ENCODE data around the gene OGFR.

The OGFR gene

DNA sequence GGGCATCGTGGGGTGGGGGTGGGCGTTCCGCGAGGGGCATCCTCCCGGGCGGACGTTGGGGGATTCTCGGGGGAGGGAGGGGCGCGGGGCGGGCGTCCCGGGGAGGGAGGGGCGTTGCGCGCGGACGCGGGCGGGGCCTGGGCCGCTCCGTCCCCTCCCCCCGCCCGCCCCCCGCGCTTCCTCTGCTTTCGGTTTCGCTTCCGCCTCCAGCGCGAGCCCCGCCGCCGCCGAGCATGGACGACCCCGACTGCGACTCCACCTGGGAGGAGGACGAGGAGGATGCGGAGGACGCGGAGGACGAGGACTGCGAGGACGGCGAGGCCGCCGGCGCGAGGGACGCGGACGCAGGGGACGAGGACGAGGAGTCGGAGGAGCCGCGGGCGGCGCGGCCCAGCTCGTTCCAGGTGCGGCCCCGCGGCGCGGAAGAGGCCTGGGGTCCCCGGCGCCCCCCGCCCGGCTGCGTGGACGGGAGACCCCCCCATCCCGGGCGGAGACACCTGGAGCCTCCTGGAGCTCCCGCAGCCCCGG lies at the start of gene OGFR:
Gene OGFR (plus strand): TSS at position 209 of the 528 bp plus-strand sequence. CDS start 25 bp downstream, at position 234.
- H3K4me3 ChIP-seq (ENCODE audit: control insufficient read depth, low read depth, low read length) = peak within 1 kb of the TSS; percentile 91
- no peak for TF ChIP-seq CTCF (IDR thresholded peaks at IDR 0.05; ENCODE audit: control insufficient read depth, insufficient read depth, low read depth, low read length, missing control alignments)
- no peak for DNase-seq (ENCODE audit: low read depth)

GRCh38 chr20:62754991-62755356 lies 49.7 kb upstream of the OGFR start:
- no peak overlapping the region for H3K4me3 ChIP-seq (ENCODE audit: control insufficient read depth, low read depth, low read length)
- no peak for DNase-seq (ENCODE audit: low read depth)
- no peak for TF ChIP-seq CTCF (IDR thresholded peaks at IDR 0.05; ENCODE audit: control insufficient read depth, insufficient read depth, low read depth, low read length, missing control alignments)

- DNase-seq (ENCODE audit: low read depth) = no peak
- TF ChIP-seq CTCF (IDR thresholded peaks at IDR 0.05; ENCODE audit: control insufficient read depth, insufficient read depth, low read depth, low read length, missing control alignments) = no peak
- H3K4me3 ChIP-seq (ENCODE audit: control insufficient read depth, low read depth, low read length) = no peak overlapping the region
These were observed 48.6 kb upstream of the OGFR start for GRCh38 chr20:62755817-62756724.

DNA sequence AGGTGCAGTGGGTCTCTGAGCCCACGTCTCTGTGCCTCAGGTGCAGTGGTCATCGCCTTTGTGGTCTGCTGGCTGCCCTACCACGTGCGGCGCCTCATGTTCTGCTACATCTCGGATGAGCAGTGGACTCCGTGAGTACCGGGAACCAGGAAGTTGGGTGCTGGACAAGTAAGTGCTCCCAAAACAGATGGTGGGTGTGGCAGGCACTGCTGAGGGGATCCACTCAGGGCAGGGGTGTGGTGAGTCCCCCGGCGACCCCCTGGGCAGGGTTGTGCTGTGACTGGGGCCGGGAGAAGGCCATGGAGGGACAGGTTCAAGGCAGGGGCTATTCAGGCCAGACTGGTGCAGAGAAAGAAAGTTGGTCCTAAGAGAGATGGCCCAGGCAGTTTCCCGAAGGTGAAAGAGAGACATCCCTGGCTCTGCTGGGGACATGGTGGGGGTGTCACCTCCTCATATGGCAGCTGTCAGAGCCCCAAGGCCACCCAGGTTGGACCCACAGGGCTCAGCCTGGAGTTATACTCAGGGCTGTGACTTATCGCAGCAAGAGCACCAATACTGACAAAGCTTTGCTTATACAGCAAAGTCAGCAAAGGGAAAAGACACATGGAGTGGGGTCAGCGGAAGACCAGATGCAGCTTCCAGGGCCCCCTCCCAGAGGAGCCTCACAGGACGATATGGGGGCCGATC lies 46.3 kb upstream of the OGFR start:
- no peak for TF ChIP-seq CTCF (IDR thresholded peaks at IDR 0.05; ENCODE audit: control insufficient read depth, insufficient read depth, low read depth, low read length, missing control alignments)
- no peak overlapping the region for H3K4me3 ChIP-seq (ENCODE audit: control insufficient read depth, low read depth, low read length)
- DNase-seq (ENCODE audit: low read depth) = no peak

DNA sequence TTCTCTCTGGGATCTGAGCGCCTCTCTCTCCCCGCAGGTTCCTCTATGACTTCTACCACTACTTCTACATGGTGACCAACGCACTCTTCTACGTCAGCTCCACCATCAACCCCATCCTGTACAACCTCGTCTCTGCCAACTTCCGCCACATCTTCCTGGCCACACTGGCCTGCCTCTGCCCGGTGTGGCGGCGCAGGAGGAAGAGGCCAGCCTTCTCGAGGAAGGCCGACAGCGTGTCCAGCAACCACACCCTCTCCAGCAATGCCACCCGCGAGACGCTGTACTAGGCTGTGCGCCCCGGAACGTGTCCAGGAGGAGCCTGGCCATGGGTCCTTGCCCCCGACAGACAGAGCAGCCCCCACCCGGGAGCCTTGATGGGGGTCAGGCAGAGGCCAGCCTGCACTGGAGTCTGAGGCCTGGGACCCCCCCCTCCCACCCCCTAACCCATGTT lies 44.6 kb upstream of the OGFR start:
- no peak for DNase-seq (ENCODE audit: low read depth)
- TF ChIP-seq CTCF (IDR thresholded peaks at IDR 0.05; ENCODE audit: control insufficient read depth, insufficient read depth, low read depth, low read length, missing control alignments) = no peak
- no peak overlapping the region for H3K4me3 ChIP-seq (ENCODE audit: control insufficient read depth, low read depth, low read length)

DNA sequence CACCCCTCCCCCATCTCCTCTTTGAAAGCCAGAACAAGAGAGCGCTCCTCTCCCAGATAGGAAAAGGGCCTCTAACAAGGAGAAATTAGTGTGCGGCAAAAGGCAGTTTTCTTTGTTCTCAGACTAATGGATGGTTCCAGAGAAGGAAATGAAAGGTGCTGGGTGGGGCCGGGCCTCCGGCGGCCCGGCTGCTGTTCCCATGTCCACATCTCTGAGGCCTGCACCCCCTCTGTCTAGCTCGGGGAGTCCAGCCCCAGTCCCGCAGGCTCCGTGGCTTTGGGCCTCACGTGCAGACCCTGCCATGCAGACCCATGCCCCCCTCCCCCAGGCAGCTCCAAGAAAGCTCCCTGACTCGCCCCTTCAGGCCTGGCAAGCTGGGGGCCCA lies 44.2 kb upstream of the OGFR start:
- TF ChIP-seq CTCF (IDR thresholded peaks at IDR 0.05; ENCODE audit: control insufficient read depth, insufficient read depth, low read depth, low read length, missing control alignments) = no peak
- no peak for DNase-seq (ENCODE audit: low read depth)
- H3K4me3 ChIP-seq (ENCODE audit: control insufficient read depth, low read depth, low read length) = no peak overlapping the region

Data from AG09309 (cell line).